IPS DF 19.7 (cell line): ENCODE results near the gene OR6C1.
"Not testable (repeated sequence)": the region's sequence is repeated elsewhere in the genome, so short reads cannot be mapped to it uniquely, and the experiment has no call there.

Experiments used
- DNase-seq: peaks from one replicate; pipeline ENCODE4 v3.0.0-alpha.2; 2013; ENCODE audit warnings: low read depth, low spot score

OR6C1 gene

DNA sequence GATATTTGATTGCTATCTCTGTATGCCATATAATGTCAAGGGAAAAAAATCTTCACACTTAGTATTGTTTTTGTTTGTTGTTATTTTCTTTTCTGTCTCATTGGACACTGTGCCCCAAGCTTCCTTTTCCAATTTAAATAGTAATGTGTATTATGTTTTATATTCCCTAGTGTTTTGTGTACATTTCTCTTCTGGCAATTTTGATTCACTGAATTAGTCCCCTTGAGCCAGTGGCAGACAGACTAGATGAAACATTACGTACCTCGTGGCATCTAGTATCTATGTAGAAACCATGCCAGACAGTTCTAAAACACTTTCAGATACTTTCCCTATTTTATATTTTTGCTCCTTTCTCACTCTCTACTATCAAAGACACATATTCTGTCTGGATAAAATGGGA, at the start of gene OR6C1:
OR6C1 (plus strand) TSS at position 301 of the 400 bp plus-strand sequence. CDS start 6,257 bp downstream, outside the sequence.
- no peak for DNase-seq

GRCh38 chr12:55280991-55281390, 33.2 kb upstream of the OR6C1 start:
- no peak for DNase-seq

GRCh38 chr12:55289999-55290398, 24.1 kb upstream of the OR6C1 start:
- DNase-seq = no peak

DNA sequence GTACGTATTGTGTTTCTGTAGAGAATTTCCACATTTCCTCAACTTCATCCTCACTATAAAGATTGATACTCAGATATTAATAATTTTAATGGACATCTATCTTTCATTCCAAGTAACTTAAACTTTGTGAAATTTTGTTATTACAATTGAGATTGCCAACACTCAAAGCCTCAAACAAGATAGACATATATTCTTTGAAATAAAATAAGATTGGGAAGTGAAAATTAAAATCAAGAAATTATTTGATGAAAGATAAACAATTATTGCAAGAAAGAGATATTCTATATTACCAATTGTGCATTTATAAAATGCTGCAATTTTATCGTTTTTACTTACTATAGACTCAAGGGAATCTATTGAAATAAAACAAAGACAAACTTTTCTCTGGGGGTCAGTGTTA, 17.7 kb upstream of the OR6C1 start, which contains the start of gene OR6C6:
OR6C6 (minus strand) TSS at position 101 of the 400 bp plus-strand sequence. CDS start 1,337 bp downstream, outside the sequence.
- DNase-seq = no peak

DNA sequence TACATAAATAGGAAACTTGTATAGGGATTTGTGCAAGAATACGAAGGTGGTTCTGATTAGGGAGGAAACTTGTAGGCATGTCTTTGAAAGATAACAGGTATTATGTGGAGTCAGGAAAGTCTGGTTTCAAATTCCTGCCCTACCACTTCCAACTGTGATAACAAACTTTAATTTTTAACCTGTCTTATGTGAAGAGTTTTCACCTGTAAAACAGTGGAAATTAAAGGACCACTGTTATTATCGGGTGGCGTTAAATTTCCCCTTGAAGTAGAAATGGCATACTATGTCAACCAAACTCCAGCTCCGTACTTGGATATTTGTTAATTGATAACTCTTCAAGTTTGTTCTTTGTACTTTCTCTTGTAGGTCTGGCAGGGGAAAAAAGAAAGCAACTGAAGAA, 6.1 kb downstream of the OR6C1 start:
- DNase-seq = no peak

DNA sequence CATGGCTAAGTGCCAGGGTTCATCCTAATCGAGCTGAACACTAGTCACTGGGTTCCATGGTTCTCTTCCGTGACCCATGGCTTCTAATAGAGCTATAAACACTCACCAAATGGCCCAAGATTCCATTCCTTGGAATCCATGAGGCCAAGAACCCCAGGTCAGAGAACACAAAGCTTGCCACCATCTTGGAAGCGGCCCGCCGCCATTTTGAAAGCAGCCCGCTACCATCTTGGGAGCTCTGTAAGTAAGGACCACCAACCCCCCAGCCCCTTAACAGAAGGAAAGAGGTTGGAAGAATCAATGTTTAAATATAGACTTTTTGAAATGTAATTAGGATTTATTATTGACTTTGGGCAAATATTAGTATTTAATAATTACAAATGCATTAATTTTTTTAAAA, 11.7 kb downstream of the OR6C1 start:
- not testable (repeated sequence) for DNase-seq

GRCh38 chr12:55330446-55330845, 16.3 kb downstream of the OR6C1 start, which contains the start of gene OR6C3:
OR6C3 (plus strand) TSS chr12:55330746; CDS start chr12:55331701, 955 bp downstream.
- DNase-seq = no peak

DNA sequence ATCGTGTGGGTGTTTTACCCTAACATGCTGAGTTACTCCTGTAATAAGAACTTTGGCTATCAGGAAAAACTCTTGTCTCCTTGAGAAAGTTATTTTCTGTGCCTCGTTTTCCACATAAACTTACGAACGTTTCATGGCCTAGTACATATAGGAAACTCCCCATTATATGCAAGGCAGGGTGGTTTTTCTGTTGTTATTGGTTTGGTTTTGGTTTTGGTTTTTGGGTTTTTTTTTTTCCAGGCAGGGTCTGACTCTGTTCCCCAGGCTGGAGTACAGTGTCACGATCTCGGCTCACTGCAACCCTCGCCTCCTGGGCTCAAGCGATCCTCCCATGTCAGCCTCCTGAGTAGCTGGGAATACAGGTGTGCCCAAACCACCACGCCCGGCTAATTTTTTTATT, 21.9 kb downstream of the OR6C1 start:
- no peak for DNase-seq

DNA sequence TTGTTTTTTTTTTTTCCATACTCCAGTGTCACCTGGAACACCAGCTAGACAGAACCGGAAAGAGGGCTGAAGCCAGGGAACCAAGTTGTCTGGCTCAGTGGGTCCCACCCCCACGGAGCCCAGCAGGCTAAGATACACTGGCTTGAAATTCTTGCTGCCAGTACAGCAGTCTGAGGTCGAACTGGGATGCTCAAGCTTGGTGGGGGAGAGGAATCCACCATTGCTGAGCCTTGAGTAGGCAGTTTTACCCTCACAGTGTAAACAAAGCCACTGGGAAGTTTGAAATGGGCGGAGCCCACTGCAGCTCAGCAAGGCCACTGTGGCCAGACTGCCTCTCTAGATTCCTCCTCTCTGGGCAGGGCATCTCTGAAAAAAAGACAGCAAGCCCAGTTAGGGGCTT, 41.2 kb downstream of the OR6C1 start:
- not testable (repeated sequence) for DNase-seq

DNA sequence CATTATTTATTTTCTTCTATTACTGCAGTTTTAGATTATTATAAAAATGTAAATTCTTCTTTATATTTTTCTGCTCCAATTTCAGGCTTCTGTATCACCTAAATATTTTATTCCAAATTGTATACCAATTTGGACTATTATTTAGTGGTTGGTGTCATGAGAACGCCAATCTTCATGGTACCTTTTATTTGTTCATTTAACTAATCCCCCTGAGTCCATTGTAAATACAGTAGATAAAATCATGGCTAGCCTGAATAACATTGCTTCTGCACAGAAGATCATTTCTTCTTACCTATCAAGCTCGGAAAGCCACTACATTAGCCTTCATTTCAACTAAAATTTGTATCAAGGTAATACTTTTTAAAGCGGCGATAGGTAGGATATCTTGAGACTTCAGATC, 48.5 kb downstream of the OR6C1 start, which contains the start of gene OR6C75:
OR6C75 (plus strand) TSS at position 301 of the 400 bp plus-strand sequence. CDS start 2,136 bp downstream, outside the sequence.
- DNase-seq = no peak

GRCh38 chr12:55365086-55365485, 50.9 kb downstream of the OR6C1 start:
- no peak for DNase-seq
